K562 (cell line): ENCODE results near the gene MFAP5. TPM values are rescaled to one million over a fixed set of nuclear protein-coding genes. Genes with fewer than 3 reads are reported as not detected.

Experiments
- ATAC-seq: fragments of 200-7000 bp; cut with Tn5 transposase; 3 replicates; pipeline ENCODE4 v1.9.1; 2020; ENCODE audit warnings: moderate library complexity
- BruUV-seq: library from RNA; stranded (reverse); fragments of 400-500 nt; replicated peaks from 2 replicates; lab custom pipeline; 2021; lab: Mats Ljungman, UMichigan
- CTCF ChIA-PET: fragments of 300-600 bp; formaldehyde crosslinking; extraction: SDS; loops from one replicate; lab custom pipeline; 2021; ENCODE audit warnings: low intra/inter-chr PET ratio; lab: Yijun Ruan, JAX
- POLR2A ChIA-PET: fragments of 300-600, 350-650 bp; sonication (Branson Sonifier 250); formaldehyde crosslinking; extraction: SDS; loops from one replicate; lab custom pipeline; 2021; ENCODE audit warnings: antibody characterized with exemption, inconsistent platforms; lab: Yijun Ruan, JAX
- DNase-seq, 4 experiments: peaks; one replicate each; pipeline versions ENCODE4 v3.0.0 to v3.0.0-alpha.2; 2011 to 2018; ENCODE audit warnings: low spot score in 3 of 4, mixed read lengths in 3 of 4; ENCODE audit errors: extremely low read depth in 1 of 4
- FAIRE-seq: peaks from 2 replicates; lab custom pipeline; 2011; peaks lifted over from hg19 to GRCh38; lab: Jason Lieb, UNC
- H2AFZ ChIP-seq: 2 replicates; pipeline ENCODE4 v1.6.0; 2011; ENCODE audit warnings: low read depth, low read length, control low read depth, inconsistent platforms
- H3K27ac ChIP-seq: fragments of 200-600 bp; 3 replicates; pipeline ENCODE4 v1.8.0; 2011; ENCODE audit warnings: low read depth, mild to moderate bottlenecking, control low read depth, inconsistent platforms, low read length, moderate library complexity, mixed read lengths; ENCODE audit errors: extremely low read depth
- H3K27me3 ChIP-seq, 2 experiments: fragments of 300-600 bp in 1 of 2; 2 replicates in 1 of 2; 3 replicates in 1 of 2; pipeline versions ENCODE4 v1.6.0 to v1.8.0; 2011; ENCODE audit warnings: inconsistent platforms in 2 of 2, low read length in 2 of 2, mild to moderate bottlenecking in 1 of 2, mixed read lengths in 1 of 2, moderate library complexity in 1 of 2; ENCODE audit not compliant: control insufficient read depth in 2 of 2, insufficient read depth in 2 of 2
- H3K36me3 ChIP-seq: fragments of 300-600 bp; 3 replicates; pipeline ENCODE4 v1.8.0; 2011; ENCODE audit warnings: mild to moderate bottlenecking, low read length, inconsistent platforms; ENCODE audit not compliant: control insufficient read depth, insufficient read depth
- H3K4me1 ChIP-seq, 2 experiments: fragments of 200-600 bp in 1 of 2; replicated peaks in 1 of 2; 2 replicates in 1 of 2; 3 replicates in 1 of 2; pipeline versions ENCODE4 v1.5.1 to v1.8.0; 2011; ENCODE audit warnings: inconsistent platforms in 2 of 2, low read length in 2 of 2, mild to moderate bottlenecking in 1 of 2, mixed read lengths in 1 of 2, moderate library complexity in 1 of 2; ENCODE audit not compliant: control insufficient read depth in 2 of 2, insufficient read depth in 2 of 2
- H3K4me2 ChIP-seq: 2 replicates; pipeline ENCODE4 v1.6.1; 2011; ENCODE audit warnings: low read length, control low read depth, inconsistent platforms, mixed read lengths; ENCODE audit not compliant: insufficient read depth
- H3K4me3 ChIP-seq: fragments of 200-600 bp; sonication (generic), shearing (Covaris generic); 2 replicates; pipeline ENCODE4 v1.5.1; 2016; ENCODE audit warnings: control low read depth, inconsistent platforms
- H3K79me2 ChIP-seq: fragments of 200-600 bp; 3 replicates; pipeline ENCODE4 v1.8.0; 2011; ENCODE audit warnings: low read length, inconsistent platforms; ENCODE audit not compliant: control insufficient read depth, insufficient read depth
- H3K9ac ChIP-seq, 2 experiments: 2 replicates each; pipeline versions ENCODE4 v1.6.0 to v1.6.1; 2011; ENCODE audit warnings: low read depth in 2 of 2, low read length in 2 of 2, control low read depth in 1 of 2, inconsistent platforms in 1 of 2, mild to moderate bottlenecking in 1 of 2, mixed read lengths in 1 of 2; ENCODE audit not compliant: insufficient read depth in 1 of 2
- H3K9me1 ChIP-seq: one replicate; pipeline ENCODE4 v1.6.0; 2011; ENCODE audit warnings: inconsistent platforms, mild to moderate bottlenecking, low read length, moderate library complexity; ENCODE audit not compliant: control insufficient read depth, insufficient read depth
- H3K9me3 ChIP-seq: replicated peaks from 2 replicates; pipeline ENCODE4 v1.5.1; 2011; ENCODE audit warnings: low read depth, low read length, inconsistent platforms; ENCODE audit not compliant: control insufficient read depth, insufficient read depth
- H4K20me1 ChIP-seq: replicated peaks from 2 replicates; pipeline ENCODE4 v1.6.1; 2011; ENCODE audit warnings: low read length, inconsistent platforms, mixed read lengths; ENCODE audit not compliant: control insufficient read depth, insufficient read depth
- BDP1 ChIP-seq: IDR thresholded peaks from 3 replicates; pipeline ENCODE4 v1.6.1; 2011; ENCODE audit not compliant: insufficient read length, insufficient read depth
- DDX20 ChIP-seq: fragments of 450-650 bp; IDR thresholded peaks from 2 replicates; pipeline ENCODE4 v1.6.1; 2016; ENCODE audit warnings: missing genetic modification characterization, low read depth, mild to moderate bottlenecking, missing compliant biosample characterization, moderate library complexity
- HNRNPLL ChIP-seq: fragments of 200-400 bp; formaldehyde crosslinking; IDR thresholded peaks from 2 replicates; pipeline ENCODE4 v1.6.1; 2017; ENCODE audit warnings: low read length, low read depth, mild to moderate bottlenecking; ENCODE audit not compliant: poor library complexity, severe bottlenecking
- ILK ChIP-seq: fragments of 450-650 bp; IDR thresholded peaks from 2 replicates; pipeline ENCODE4 v1.6.1; 2016; ENCODE audit warnings: missing genetic modification characterization, low read depth, mild to moderate bottlenecking, missing compliant biosample characterization, moderate library complexity, borderline replicate concordance
- MXI1 ChIP-seq: IDR thresholded peaks from 2 replicates; pipeline ENCODE4 v1.6.1; 2011; ENCODE audit warnings: low read depth, mild to moderate bottlenecking, improper control_type of control experiment, low read length
- NFATC3 ChIP-seq: fragments of 450-650 bp; IDR thresholded peaks from 2 replicates; pipeline ENCODE4 v1.6.1; 2017; ENCODE audit warnings: mild to moderate bottlenecking
- NFYB ChIP-seq: IDR thresholded peaks from 2 replicates; pipeline ENCODE4 v1.6.1; 2011; ENCODE audit warnings: mild to moderate bottlenecking, moderate library complexity; ENCODE audit not compliant: insufficient read length; ENCODE audit errors: extremely low read depth
- PHTF2 ChIP-seq: fragments of 250-450 bp; sonication (Bioruptor Pico); IDR thresholded peaks from 2 replicates; pipeline ENCODE4 v1.5.0; 2021; ENCODE audit warnings: mild to moderate bottlenecking
- RHOXF2B ChIP-seq: fragments of 250-450 bp; sonication (Bioruptor Pico); conservative IDR thresholded peaks from 2 replicates; pipeline ENCODE4 v1.5.1; 2021
- SIN3B ChIP-seq: fragments of 450-650 bp; IDR thresholded peaks from 2 replicates; pipeline ENCODE4 v1.6.1; 2017; ENCODE audit warnings: low read depth, mild to moderate bottlenecking, moderate library complexity
- ZC3H8 ChIP-seq: fragments of 450-650 bp; IDR thresholded peaks from 2 replicates; pipeline ENCODE4 v1.6.1; 2017
- ZHX1 ChIP-seq: fragments of 150-350 bp; conservative IDR thresholded peaks from 2 replicates; pipeline ENCODE4 v1.6.1; 2014; ENCODE audit warnings: low read length
- ZNF324 ChIP-seq: fragments of 250-450 bp; sonication (Bioruptor Pico); IDR thresholded peaks from 2 replicates; pipeline ENCODE4 v1.4.0; 2020; ENCODE audit warnings: mild to moderate bottlenecking
- ZNF561 ChIP-seq: fragments of 450-650 bp; formaldehyde crosslinking; conservative IDR thresholded peaks from 2 replicates; pipeline ENCODE4 v1.4.0; 2020; ENCODE audit warnings: mild to moderate bottlenecking, moderate library complexity
- ZNF589 ChIP-seq: fragments of 200-800 bp; sonication (Bioruptor generic); IDR thresholded peaks from 2 replicates; pipeline ENCODE4 v1.6.1; 2016; ENCODE audit warnings: low read depth, missing genetic modification characterization, missing compliant biosample characterization
- ZNF644 ChIP-seq: fragments of 200-800 bp; sonication (Bioruptor generic); IDR thresholded peaks from 2 replicates; pipeline ENCODE4 v1.6.1; 2016; ENCODE audit warnings: low read depth, missing genetic modification characterization, missing compliant biosample characterization
- WGBS: fragments of 100-300 bp; shearing (Covaris generic); methylation state at CpG from one replicate; pipeline ENCODE4 v1.1.6; 2016; ENCODE audit warnings: low coverage, mixed read lengths; ENCODE audit not compliant: insufficient coverage; ENCODE audit errors: missing lambda C conversion rate; 5-methylcytosine and 5-hydroxymethylcytosine counted together
- in situ Hi-C: fragments of 300-500 bp; cut with MboI; formaldehyde crosslinking; loops from 4 replicates; pipeline ENCODE4 v1.15.0; 2018; ENCODE audit warnings: inconsistent platforms, mixed read lengths
- intact Hi-C: fragments of 100-400 bp; cut with micrococcal nuclease; formaldehyde crosslinking; loops from 2 replicates; pipeline ENCODE4 v1.14.2; 2022
- polyA plus RNA-seq, 8 experiments: library from polyadenylated mRNA; depleted of rRNA in 4 of 8; stranded (reverse) in 5 of 8; unstranded in 3 of 8; fragments of >200 nt; fragmentation: Nextera tagmentation in 2 of 8; fragmentation: Illumina TruSeq in 1 of 8; extraction: Ambion mirVana in 2 of 8; extraction: Trizol in 1 of 8; gene quantifications; 2 replicates each; pipeline versions ENCODE4 v1.2.1 to v1.2.3, GENCODE V29; 2011 to 2014; ENCODE audit warnings: inconsistent platforms in 1 of 8, missing spikeins in 1 of 8
- total RNA-seq, 7 experiments: library from RNA; depleted of rRNA in 6 of 7; stranded (reverse); fragments of >200 nt in 6 of 7; fragmentation: Illumina TruSeq in 2 of 7; extraction: Trizol in 2 of 7; gene quantifications; 2 replicates each; pipeline versions ENCODE4 v1.2.1 to v1.2.3, GENCODE V29; 2011 to 2021; ENCODE audit warnings: low replicate concordance in 1 of 7
- TF ChIP-seq, protein P1 (sequence below): fragments of 250-450 bp; sonication (Bioruptor Pico); IDR thresholded peaks from 2 replicates; pipeline ENCODE4 v1.5.0; 2020; ENCODE audit warnings: mild to moderate bottlenecking
- TF ChIP-seq, protein P2 (sequence below): sonication (generic); formaldehyde crosslinking; IDR thresholded peaks from 2 replicates; pipeline ENCODE4 v1.8.0; 2022; ENCODE audit warnings: mild to moderate bottlenecking, missing genetic modification reagents
- TF ChIP-seq, protein P3 (sequence below): fragments of 450-650 bp; IDR thresholded peaks from 2 replicates; pipeline ENCODE4 v1.6.1; 2018; ENCODE audit warnings: mild to moderate bottlenecking, low read depth; ENCODE audit not compliant: partially characterized antibody

Gene MFAP5
- total and polyA plus RNA-seq, 9 of the 15 experiments (the other 6 are each of a cell fraction or from before 2014, with no cell fraction given) = not detected

- peaks cover 0 to 12% of the 10 kb centered on the region in 2 experiments; a peak in 3 of 5 replicates for H3K4me1 ChIP-seq
- TF ChIP-seq, protein P1, sequence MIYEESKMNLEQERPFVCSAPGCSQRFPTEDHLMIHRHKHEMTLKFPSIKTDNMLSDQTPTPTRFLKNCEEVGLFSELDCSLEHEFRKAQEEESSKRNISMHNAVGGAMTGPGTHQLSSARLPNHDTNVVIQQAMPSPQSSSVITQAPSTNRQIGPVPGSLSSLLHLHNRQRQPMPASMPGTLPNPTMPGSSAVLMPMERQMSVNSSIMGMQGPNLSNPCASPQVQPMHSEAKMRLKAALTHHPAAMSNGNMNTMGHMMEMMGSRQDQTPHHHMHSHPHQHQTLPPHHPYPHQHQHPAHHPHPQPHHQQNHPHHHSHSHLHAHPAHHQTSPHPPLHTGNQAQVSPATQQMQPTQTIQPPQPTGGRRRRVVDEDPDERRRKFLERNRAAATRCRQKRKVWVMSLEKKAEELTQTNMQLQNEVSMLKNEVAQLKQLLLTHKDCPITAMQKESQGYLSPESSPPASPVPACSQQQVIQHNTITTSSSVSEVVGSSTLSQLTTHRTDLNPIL (CRISPR knock-in tag) = no peak
- TF ChIP-seq NFATC3 (no peak), ILK (tag) (no peak), SIN3B (no peak), ZNF644 (tag) (no peak), ZNF324 (CRISPR knock-in tag) (no peak), ZHX1 (no peak), DDX20 (tag) (no peak), HNRNPLL (no peak), BDP1 (no peak), ZC3H8 (no peak), RHOXF2B (CRISPR knock-in tag) (no peak), PHTF2 (no peak), NFYB (no peak), MXI1 (no peak), ZNF589 (no peak), ZNF561 (no peak)
- TF ChIP-seq, protein P2, sequence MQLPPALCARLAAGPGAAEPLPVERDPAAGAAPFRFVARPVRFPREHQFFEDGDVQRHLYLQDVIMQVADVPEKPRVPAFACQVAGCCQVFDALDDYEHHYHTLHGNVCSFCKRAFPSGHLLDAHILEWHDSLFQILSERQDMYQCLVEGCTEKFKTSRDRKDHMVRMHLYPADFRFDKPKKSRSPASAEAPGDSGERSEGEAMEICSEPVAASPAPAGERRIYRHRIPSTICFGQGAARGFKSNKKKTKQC (CRISPR knock-in tag) = no peak
- TF ChIP-seq, protein P3, sequence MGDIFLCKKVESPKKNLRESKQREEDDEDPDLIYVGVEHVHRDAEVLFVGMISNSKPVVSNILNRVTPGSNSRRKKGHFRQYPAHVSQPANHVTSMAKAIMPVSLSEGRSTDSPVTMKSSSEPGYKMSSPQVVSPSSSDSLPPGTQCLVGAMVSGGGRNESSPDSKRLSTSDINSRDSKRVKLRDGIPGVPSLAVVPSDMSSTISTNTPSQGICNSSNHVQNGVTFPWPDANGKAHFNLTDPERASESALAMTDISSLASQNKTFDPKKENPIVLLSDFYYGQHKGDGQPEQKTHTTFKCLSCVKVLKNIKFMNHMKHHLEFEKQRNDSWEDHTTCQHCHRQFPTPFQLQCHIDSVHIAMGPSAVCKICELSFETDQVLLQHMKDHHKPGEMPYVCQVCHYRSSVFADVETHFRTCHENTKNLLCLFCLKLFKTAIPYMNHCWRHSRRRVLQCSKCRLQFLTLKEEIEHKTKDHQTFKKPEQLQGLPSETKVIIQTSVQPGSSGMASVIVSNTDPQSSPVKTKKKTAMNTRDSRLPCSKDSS = no peak
These were observed 27.1 kb upstream of the MFAP5 start for GRCh38 chr12:8689681-8690080.

More at GRCh38 chr12:8689681-8690080, 27.1 kb upstream of the MFAP5 start:
- Histone ChIP-seq H3K9me1 (no peaks in the 10 kb centered on the region), H4K20me1 (no peaks in the 10 kb centered on the region), H3K9me3 (no peaks in the 10 kb centered on the region), H3K4me2 (no peak overlapping the region), H3K79me2 (no peaks in the 10 kb centered on the region), H3K9ac (no peak overlapping the region), H3K4me3 (no peak overlapping the region), H2AFZ (no peak overlapping the region), H3K36me3 (no peaks in the 10 kb centered on the region), H3K27ac (no peak overlapping the region), H3K27me3 (no peaks in the 10 kb centered on the region)
- ChIA-PET POLR2A (no interaction called here), CTCF (no interaction called here)
- intact Hi-C loops = no loop called here
- in situ Hi-C loops = no loop called here
- WGBS = 73% methylated on average over 4 of the region's 4 CpGs
- DNase-seq (no peak), FAIRE-seq (no peak), ATAC-seq (no peak)
- BruUV-seq = no TSS peak
